Measurements from ENCODE around the gene HMGCLL1.

Gene HMGCLL1

DNA sequence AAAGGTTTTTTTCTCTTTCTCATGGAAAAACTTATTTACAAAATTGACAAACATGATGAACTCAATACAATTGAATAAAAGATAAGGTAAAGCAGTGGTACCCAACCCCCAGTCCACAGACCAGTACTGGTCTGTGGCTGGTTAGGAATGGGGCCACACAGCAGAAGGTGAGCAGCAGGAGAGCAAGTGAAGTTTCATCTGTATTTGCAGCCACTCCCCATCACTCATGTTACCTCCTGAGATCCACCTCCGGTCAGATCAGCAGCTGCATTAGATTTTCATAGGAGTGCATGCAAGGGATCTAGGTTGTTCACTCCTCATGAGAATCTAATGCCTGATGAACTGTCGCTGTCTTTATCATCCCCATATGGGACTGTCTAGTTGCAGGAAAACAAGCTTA is 47.5 kb downstream of the HMGCLL1 start:
- DNase-seq: no peak

DNA sequence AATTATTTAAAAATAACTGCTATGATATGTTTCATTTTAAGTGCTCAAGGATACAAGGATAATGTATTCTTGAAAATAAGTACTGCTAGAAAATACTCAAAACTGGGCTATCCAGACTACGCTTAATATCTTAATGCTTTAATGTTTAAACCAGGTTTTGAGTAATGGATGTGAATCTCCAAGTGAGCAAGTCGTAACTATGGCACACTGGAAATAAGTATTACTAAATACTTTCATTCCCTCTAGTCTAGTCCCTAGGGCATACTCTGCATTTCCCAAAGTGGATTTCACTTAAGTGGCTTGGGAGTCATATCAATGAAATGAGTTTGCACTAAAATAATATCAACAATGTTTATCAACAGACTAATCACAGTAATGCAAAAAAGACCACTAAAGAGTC is 48.1 kb downstream of the HMGCLL1 start:
- DNase-seq: peak; percentile 13

DNA sequence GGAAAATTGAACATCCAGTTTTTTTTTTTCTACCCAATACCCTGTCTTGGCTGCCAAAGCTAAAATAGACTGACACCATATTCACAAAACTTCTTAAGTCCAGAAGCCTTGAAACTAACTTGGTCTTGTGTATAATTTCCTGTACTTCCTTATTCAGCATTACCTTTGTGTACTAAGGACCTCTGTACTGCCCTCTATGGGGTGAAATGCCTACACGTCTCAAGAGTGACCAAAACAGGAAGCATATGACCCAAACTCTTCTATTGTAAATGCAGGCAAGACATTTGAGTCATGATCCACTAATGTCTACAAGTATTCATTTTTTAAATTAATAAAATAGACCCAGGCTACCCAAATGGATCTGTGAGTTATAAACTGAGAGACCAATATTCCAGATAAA is 50.4 kb downstream of the HMGCLL1 start:
- DNase-seq: peak; percentile 61

DNA sequence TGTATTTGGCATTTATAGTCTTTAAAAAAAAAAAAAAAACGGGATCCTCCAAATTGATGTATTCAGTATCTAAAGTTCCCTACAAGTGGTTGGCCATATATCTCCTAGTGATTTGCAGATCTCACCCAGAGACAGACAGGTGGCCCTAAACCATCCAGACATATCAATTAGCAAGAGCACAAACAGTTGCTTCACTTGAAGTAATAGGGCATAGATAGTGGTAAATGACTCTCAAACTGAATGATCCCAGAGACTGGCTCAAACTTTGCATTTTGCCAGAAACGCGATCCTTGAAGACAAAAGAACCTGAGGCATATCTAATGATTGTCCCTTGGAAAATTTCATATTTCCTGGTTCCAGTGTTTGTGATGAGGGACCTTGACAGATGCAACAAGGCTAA is 54.6 kb downstream of the HMGCLL1 start:
- DNase-seq: no peak

DNA sequence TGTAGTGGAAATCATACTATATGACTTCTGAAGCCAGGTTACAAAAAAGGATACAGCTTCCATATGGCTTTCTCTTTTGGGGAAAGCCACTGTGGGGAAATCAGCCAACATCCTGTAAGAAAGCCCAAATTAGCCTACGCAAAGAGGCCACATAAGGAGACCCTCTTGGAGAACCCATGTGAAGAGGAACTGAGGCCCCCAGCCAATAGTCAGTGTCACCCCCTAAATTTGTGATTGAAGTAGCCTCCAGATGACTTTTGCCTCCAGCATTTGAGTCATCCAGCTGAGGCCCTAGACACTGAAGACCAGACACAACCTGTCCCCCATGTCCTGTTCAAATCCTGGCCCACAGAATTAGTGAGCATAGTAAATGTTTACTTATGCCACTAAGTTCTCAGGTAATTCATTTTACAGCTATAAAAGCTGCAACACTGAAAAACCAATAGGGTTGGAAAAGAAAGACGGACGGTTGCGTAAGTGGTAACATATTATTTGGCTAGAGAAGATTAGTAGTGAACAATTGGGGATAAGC is 60.4 kb downstream of the HMGCLL1 start:
- no peak for DNase-seq

DNA sequence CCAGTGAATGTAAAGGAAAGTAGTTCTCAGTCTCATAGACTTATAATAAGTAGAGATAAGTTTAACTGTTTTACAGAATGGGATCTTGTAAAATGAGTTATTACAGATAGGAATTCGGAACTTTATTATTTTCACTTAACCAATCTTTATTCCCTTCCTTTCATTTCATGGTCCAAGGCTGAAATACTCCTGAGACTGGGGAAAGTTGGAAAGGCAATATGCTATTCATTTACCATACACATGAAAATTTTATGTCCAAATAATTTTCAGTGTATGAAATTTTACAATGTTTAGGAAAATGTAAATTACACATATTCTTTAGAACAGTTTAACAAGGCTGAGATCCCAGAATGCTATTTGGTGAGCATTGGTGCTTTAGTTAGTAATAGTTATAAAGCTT is 62.3 kb downstream of the HMGCLL1 start:
- DNase-seq: no peak

DNA sequence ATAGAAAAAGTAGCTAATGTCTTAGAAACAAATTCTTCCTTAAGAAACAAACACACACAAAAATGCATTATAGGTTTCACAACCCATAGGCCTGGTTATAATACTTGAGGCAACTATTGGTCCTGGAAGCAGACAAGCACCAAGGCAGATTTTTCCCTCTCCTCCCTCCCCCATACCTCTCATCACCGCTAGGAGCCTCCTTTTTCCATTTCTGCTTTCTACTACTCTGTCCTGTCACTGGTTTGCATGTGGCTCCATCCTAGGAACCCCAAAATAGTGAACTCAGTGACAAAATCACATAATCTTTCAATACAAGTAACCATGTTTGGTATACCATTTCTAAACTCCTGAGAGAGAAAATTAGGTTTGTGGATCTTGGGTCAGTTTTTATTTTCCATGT is 66.1 kb downstream of the HMGCLL1 start:
- DNase-seq: no peak

DNA sequence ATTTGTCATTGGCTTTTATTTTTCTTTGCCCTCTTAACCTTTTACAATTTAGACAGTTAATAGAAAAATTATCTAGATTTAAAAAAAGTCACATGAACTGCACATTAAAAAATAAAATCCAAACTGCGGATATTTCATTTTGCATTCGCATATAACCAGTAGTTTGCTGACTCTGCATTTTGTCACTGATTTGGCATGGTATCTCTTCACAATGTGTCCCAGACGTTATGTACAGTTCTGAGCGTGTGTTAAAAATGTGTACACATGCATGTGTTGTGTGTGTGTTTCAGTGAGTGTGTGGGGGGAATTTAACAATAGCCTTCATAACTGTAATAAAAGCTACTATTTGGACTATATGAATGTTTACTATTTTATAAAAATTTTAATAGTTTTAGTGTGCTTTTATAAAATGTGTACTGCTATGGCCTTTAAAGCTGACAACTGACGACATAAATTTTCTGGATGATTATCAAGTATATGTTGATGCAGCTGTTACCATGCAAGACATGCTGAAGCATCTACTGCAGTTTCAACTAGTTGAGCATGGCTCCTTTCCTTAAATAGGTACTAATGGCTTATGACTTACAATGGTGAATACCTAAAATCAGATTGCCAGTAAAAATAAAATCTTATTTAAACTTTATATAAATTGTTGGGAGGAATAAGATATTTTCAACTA is 67.7 kb downstream of the HMGCLL1 start:
- no peak for DNase-seq

DNA sequence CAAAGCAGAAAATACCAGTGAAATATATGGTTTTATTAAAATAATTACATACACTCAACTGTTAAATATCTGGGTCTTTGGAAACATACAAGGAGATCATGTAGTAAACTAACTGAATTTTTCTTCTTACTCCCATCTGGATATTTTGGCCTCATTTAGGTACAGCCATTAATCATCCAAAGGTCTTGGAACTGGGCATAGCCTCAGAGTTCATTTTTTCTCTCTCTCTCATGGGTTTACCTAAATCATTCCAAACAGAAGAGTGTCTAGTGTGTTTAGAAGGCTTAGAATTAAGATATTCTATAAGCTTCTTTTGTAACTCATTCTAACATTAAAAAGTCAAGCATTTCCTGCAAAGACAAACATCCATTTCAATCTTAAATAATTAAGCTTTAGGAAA is 79.4 kb downstream of the HMGCLL1 start:
- DNase-seq: no peak

DNA sequence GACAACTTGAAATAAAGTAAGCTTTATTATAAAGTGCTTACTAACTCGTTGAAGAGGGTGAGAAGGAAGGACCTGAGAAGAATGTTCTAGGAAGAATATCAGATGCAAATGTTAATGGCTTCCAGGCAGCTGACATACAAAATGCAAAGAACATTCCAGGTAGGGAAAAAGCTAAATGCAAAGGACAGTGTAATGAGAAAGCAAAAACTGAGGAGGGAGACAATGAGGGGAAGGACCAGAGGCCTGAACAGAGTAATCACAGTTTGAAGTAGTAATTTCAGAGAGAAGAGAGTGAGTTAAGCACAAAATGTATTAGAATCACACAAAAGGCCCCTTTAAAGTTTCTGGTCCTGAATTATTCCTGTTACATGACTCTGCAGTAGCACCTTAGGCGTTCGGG is 81.3 kb downstream of the HMGCLL1 start:
- DNase-seq: no peak

DNA sequence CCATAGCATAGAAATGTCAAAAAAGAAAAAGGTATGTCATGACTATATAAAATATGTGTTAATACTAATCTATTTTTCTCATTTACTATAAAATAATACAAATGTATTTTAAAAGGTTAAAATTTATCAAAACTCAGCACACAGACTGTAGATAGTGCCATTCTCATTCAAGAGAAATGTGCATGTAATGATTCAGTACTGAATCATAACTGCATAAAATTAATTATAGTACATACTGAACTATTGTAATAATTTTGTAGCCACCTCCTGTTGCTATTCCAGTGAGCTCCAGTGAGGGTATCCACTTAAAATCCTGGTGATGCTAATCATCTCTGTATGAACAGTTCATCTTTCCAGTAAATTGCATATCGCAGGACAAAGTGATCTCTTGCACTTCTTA is 82.8 kb downstream of the HMGCLL1 start:
- no peak for DNase-seq

DNA sequence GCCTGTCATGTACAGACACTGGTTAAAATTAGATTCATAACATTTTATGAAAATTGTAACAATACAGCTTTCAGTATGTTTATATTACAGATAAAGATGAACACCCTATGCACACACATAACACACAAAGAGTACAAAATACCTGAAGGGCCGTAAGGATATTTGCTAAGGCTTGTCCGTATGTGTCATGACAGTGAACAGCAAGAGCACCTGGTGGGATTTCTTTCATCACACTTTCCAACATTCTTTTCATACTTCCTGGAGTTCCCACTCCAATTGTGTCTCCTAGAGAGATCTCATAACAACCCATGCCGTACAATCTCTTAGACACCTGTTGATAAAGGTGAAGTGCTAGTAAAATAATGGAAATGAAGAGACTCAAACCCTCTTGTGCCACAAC is 83.7 kb downstream of the HMGCLL1 start:
- DNase-seq: no peak

DNA sequence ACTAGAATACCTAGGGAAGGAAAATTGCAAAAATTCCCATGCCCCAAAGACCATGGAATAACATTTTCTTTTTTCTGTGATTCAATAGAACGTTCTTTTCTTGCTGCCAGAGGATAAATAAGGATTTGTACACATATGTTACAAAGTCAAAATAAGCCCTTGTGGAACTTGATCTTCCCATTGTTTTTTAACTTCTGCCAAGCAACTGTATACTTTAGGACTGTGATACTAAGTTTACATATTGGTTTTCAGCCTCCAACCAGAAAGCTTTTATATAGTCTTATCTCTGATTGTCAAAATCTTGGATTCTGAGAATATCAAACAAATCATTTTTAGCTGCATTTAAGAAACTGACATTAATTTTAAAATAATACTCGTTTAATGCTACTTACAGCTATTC is 84.6 kb downstream of the HMGCLL1 start:
- no peak for DNase-seq

DNA sequence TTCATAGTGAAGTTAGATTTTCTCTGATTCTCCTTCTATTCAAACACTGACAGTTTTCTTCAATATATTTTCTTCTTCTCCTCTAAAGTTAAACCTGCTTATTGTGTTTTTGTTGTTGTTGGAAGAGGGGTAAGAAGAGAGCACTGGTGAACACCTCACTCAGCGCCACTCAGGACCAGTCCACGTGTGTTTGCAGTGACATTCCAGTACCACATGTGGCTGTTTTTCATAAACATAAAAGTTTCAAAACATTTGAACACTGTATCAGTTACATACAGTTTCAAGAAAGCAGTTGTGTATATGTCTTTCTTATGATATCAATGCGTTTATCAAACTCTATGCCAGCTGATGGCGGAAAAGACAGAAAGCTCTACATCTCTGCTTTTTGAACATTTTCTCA is 86.7 kb downstream of the HMGCLL1 start:
- DNase-seq: no peak

DNA sequence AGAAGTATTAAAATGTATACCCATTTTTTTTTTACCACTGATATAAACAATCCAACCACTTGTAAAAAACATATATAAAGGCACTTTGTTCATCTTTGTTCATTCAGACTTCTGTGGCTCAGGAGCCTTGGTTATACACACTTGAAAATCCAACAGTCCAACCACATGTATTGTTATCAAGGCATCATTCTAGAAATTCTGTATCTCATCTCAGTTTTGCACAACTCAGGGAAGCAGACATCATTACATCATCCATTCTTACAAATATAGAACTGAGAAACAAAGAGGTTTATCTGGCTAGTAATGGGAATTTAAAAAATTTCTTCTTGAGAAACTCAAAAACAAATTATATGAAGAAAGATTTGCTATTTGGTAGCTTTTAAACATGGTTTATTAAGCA is 88.1 kb downstream of the HMGCLL1 start:
- DNase-seq: no peak

DNA sequence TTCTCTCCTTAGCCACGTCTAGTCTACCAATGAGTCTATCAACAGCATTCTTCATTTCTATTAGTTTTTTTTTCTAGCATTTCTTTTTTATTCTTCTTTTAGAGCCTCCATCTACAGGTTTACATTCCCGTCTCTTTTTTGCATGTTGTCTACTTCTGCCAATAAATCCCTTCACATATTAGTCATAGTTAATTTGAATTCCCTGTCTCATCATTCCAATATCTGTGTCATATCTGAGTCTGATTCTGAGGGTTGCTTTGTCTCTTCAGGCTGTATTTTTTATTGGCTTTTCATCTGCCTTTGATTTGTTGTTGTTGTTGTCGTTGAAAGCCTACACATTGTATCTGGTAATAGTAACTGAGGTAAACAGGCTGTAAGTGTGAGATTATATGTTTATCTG is 104.6 kb downstream of the HMGCLL1 start:
- DNase-seq: peak; percentile 20

DNA sequence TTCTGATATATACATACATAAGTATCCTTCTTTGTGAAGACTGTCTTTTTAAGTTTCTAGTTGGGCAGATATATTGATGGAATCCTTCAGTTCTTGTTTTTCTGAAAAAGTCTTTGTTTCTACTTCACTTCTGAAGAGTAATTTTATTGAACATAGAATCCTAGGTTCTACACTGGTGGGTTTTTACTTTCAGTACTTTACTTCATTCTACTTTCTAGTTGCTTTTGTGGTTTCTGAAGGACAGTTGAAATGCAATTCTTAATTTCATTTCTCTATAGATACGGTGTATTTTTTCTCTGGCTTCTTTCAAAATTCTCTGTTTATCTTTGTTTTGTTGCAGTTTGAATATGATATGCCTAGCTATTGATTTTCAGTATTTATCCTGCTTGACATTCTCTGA is 105.3 kb downstream of the HMGCLL1 start:
- no peak for DNase-seq

DNA sequence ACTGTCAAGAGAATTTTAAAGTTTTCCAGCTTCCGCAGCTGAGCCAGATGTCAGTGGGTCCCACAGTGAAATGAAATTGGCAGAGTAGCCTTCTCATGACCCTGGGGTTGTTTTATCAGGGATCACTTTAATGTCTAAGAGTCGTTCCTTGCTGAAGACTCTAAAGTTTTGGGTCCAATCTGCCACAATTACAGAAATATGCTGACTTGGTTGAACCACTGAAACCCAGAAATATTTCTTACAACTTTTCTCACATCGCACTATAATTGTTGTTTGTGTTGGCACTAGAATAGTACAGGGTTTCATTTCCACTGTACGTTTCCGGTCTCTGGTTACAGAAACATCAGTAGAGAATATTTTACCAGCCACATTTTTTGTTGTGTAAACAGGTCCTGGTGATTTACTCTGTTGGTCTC is 109.0 kb downstream of the HMGCLL1 start:
- peak; percentile 6 for DNase-seq

DNA sequence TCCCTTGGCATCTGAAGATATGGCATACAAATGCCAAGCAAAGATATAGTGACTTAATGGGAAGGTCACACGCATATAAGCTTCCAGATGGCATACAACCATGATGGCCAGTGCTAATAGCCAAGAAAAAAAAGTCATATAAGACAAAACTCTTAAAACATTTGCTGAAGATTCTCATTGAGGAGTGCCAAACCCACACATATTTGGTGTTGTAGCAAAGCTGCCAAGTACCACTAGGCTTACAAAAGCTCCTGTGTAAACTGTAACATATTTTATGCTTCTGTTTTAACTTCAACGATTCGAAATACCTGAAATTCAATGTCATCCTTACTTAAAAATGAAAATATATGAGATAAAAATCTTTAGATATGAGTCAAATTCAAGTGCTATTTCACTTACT is 123.0 kb downstream of the HMGCLL1 start:
- no peak for DNase-seq

DNA sequence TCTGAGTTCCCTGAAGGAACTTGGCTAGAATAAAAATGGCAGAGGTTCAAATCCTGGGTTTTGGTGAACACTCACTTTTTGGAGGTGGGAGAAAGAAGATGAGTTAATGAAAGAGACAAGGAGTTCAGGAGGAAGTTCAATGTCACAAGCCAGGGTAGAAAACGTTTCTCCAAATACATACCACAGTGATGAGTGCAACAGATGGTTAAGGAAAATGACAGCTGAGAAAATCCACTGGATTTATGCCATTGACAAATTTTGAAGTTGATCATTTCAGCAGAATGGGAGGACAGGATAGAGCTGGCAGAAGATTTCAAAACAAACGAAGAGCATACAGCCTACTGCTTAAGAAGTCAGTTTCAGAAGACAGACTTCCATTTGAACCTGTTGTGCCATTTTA is 129.0 kb downstream of the HMGCLL1 start:
- peak; percentile 37 for DNase-seq

DNA sequence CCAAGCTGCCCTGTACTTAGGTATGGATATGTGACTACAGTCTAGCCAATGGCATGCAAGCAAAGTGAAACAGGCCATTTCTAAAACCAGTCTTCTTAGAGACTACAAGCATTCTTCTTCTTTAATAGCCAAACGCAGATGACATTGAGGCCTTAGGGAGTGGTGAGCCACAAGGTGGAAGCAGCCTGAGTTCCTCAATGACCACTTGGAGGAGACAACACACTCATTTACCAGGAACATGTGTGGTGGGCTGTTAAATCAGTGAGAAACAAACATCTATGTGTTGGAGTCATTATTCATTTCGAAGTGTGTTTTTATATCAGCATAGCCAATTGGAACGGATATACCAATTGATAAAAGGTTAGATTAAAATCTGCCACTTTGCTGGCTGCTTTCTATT is 129.8 kb downstream of the HMGCLL1 start:
- no peak for DNase-seq

DNA sequence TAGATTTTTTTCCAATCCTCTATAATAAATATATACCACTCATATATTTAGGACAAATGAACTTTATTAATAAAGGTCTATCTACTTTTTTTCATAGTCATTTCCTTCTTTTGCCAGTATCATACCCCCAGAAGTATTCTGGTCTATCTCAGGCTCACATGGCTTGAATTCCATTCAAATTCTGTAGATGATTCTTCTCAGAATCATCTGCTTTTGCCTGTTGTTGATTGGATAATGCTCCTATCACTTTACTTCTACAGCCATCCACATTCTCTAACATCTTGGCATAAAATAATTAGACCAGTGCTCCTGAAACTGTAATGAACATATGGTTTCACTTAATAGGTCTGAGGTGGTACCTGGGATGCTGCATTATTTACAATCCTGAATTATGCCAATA is 130.5 kb downstream of the HMGCLL1 start:
- DNase-seq: peak; percentile 65

DNA sequence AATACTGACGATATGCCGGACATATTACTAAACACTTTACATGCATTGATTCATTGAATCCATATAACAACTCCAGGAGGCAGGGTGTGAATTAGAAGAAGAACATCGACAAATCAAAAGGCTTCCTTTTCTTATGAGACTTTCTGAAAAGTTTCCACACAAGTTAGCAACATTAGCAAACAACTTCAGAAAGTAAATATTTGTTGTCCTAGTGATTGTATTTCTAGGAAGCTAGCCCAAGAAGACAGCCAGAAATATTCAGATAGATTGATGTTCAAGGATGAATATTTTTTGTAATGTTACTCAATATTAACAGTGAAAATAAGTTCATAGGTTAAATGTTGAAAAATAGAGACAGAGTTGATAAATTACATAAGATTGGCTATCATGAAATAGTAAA is 131.1 kb downstream of the HMGCLL1 start:
- DNase-seq: no peak

DNA sequence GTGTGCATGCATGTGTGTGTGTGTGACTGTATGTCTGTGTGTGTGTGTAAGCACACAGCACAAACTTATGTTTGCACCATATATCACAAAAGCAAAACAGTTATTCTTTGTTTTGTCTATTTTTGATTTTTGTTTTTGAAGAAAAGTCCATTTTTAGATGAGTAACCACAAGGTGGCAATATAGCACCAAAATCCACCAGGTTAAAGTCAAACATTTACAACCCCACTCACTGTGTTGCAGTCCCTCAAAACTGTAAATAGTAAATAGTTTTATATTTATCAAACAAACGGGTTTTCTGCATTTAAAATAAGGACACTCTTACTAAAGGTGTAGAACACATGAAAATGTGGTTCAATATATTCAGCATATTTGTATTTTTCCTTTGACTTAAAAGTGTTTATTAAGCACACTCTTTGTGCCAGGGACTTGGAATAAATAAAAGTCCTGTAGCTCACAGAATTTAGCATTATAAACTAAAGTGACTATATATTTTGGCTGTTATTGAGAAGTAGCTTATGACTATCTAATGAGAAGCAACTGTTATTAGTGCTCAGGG is 133.3 kb downstream of the HMGCLL1 start:
- DNase-seq: peak; percentile 28
